Measurements from ENCODE around the gene TBP.

The TBP gene

GRCh38 chr6:170510631-170511030, 43.5 kb upstream of the TBP start:
- Histone ChIP-seq H3K27ac (ENCODE audit: low read length) (no peak overlapping the region), H3K36me3 (ENCODE audit: insufficient read depth, low read length) (no peaks in the 10 kb centered on the region), H4K20me1 (ENCODE audit: insufficient read depth, low read length) (no peaks in the 10 kb centered on the region), H3K9me3 (ENCODE audit: insufficient read depth, low read length, severe bottlenecking) (no peaks in the 10 kb centered on the region), H3K9ac (ENCODE audit: low read depth, low read length) (no peak overlapping the region), H2AFZ (ENCODE audit: low read depth, low read length) (no peak overlapping the region), H3K4me3 (ENCODE audit: low read depth in 1 of 2, low read length in 2 of 2) (no peak overlapping the region), H3K27me3 (ENCODE audit: insufficient read depth, low read length, poor library complexity) (no peaks in the 10 kb centered on the region), H3K4me1 (ENCODE audit: insufficient read depth, low read length) (no peaks in the 10 kb centered on the region), H3K4me2 (ENCODE audit: insufficient read depth, low read length) (no peak overlapping the region), H3K79me2 (ENCODE audit: insufficient read depth, low read length) (no peaks in the 10 kb centered on the region)
- ATAC-seq (ENCODE audit: insufficient read depth, low read depth) (no peak), DNase-seq (no peak)
- no peak for TF ChIP-seq CTCF (IDR thresholded peaks at IDR 0.05; ENCODE audit: borderline replicate concordance, extremely low read depth, low read length, poor library complexity, severe bottlenecking)
- no peak for TF ChIP-seq EZH2 (IDR thresholded peaks at IDR 0.05; ENCODE audit: borderline replicate concordance, low read depth, low read length, severe bottlenecking)

GRCh38 chr6:170512249-170512648, 41.9 kb upstream of the TBP start:
- Histone ChIP-seq H3K4me1 (ENCODE audit: insufficient read depth, low read length) (peaks cover 4% of the 10 kb centered on the region), H3K9me3 (ENCODE audit: insufficient read depth, low read length, severe bottlenecking) (peaks cover 5% of the 10 kb centered on the region), H3K4me2 (ENCODE audit: insufficient read depth, low read length) (no peak overlapping the region), H2AFZ (ENCODE audit: low read depth, low read length) (no peak overlapping the region), H4K20me1 (ENCODE audit: insufficient read depth, low read length) (no peaks in the 10 kb centered on the region), H3K4me3 (ENCODE audit: low read depth in 1 of 2, low read length in 2 of 2) (no peak overlapping the region), H3K27me3 (ENCODE audit: insufficient read depth, low read length, poor library complexity) (peaks cover 3% of the 10 kb centered on the region), H3K79me2 (ENCODE audit: insufficient read depth, low read length) (no peaks in the 10 kb centered on the region), H3K9ac (ENCODE audit: low read depth, low read length) (no peak overlapping the region), H3K36me3 (ENCODE audit: insufficient read depth, low read length) (no peaks in the 10 kb centered on the region), H3K27ac (ENCODE audit: low read length) (no peak overlapping the region)
- no peak for ATAC-seq (ENCODE audit: insufficient read depth, low read depth)
- DNase-seq, result no peak
- no peak for TF ChIP-seq EZH2 (IDR thresholded peaks at IDR 0.05; ENCODE audit: borderline replicate concordance, low read depth, low read length, severe bottlenecking)
- TF ChIP-seq CTCF (IDR thresholded peaks at IDR 0.05; ENCODE audit: borderline replicate concordance, extremely low read depth, low read length, poor library complexity, severe bottlenecking), result no peak

GRCh38 chr6:170514908-170515307, 39.3 kb upstream of the TBP start:
- no peak for ATAC-seq (ENCODE audit: insufficient read depth, low read depth)
- no peaks in the 10 kb centered on the region for H3K36me3 ChIP-seq (ENCODE audit: insufficient read depth, low read length)
- H4K20me1 ChIP-seq (ENCODE audit: insufficient read depth, low read length), result no peaks in the 10 kb centered on the region
- H3K27me3 ChIP-seq (ENCODE audit: insufficient read depth, low read length, poor library complexity), result peaks cover 3% of the 10 kb centered on the region
- no peak overlapping the region for H3K27ac ChIP-seq (ENCODE audit: low read length)
- H3K79me2 ChIP-seq (ENCODE audit: insufficient read depth, low read length), result no peaks in the 10 kb centered on the region
- no peak overlapping the region for H3K9ac ChIP-seq (ENCODE audit: low read depth, low read length)
- H3K4me1 ChIP-seq (ENCODE audit: insufficient read depth, low read length), result peaks cover 4% of the 10 kb centered on the region
- no peak overlapping the region for H3K4me2 ChIP-seq (ENCODE audit: insufficient read depth, low read length)
- TF ChIP-seq CTCF (IDR thresholded peaks at IDR 0.05; ENCODE audit: borderline replicate concordance, extremely low read depth, low read length, poor library complexity, severe bottlenecking), result no peak
- no peak for TF ChIP-seq EZH2 (IDR thresholded peaks at IDR 0.05; ENCODE audit: borderline replicate concordance, low read depth, low read length, severe bottlenecking)
- DNase-seq, result no peak
- peaks cover 5% of the 10 kb centered on the region for H3K9me3 ChIP-seq (ENCODE audit: insufficient read depth, low read length, severe bottlenecking)
- no peak overlapping the region for H3K4me3 ChIP-seq (ENCODE audit: low read depth in 1 of 2, low read length in 2 of 2)
- H2AFZ ChIP-seq (ENCODE audit: low read depth, low read length), result no peak overlapping the region
